ENCODE data around the gene SPATA2. TPM values are rescaled to one million over a fixed set of nuclear protein-coding genes. Genes with fewer than 3 reads are reported as not detected.

Gene SPATA2
- total RNA-seq, 1 experiment from 2014 or later, result 8.3 TPM

DNA sequence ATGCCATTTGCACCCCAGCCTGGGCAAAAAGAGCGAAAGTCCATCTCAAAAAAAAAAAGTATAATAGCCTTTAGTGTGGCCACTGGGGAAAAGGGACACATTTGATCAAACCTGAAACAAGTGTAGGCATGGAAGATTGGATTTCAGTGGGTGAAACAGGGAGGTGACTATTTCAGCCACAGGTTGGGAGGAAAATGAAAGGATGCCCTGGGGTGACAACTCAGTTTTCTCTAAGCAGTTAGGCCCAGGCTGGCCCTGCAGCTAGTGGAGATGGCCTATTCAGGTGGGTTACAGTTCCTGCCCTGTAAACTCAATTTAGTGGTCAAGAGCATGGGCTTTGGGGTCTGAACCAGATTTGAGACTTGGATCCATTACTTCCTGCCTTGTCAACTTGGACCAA lies 36.4 kb downstream of the SPATA2 start:
- no peaks in the 10 kb centered on the region for H3K4me1 ChIP-seq (ENCODE audit: control insufficient read depth, insufficient read depth, low read length)
- BruUV-seq (replicated peaks), result TSS peak; percentile 44
- CTCF ChIA-PET, result interaction anchor here (0.7 kb wide), 1 partner anchor 268 kb away, joined by 4 read pairs; no protein-coding TSS in a partner anchor
- H3K4me3 ChIP-seq (ENCODE audit: low read depth in 2 of 2, low read length in 2 of 2), result no peak overlapping the region
- ATAC-seq (no peak), DNase-seq (ENCODE audit: low read depth, low spot score) (no peak)
- H3K9me3 ChIP-seq (ENCODE audit: control insufficient read depth, insufficient read depth, low read depth, low read length), result no peaks in the 10 kb centered on the region
- TF ChIP-seq SIN3A (IDR thresholded peaks at IDR 0.05; ENCODE audit: borderline replicate concordance, insufficient read depth, low read depth, low read length) (no peak), TCF7L2 (IDR thresholded peaks at IDR 0.05; ENCODE audit: low read depth, low read length) (no peak), POLR2AphosphoS5 (IDR thresholded peaks at IDR 0.05; ENCODE audit: low read depth, low read length) (no peak)
- TF ChIP-seq, protein P1, sequence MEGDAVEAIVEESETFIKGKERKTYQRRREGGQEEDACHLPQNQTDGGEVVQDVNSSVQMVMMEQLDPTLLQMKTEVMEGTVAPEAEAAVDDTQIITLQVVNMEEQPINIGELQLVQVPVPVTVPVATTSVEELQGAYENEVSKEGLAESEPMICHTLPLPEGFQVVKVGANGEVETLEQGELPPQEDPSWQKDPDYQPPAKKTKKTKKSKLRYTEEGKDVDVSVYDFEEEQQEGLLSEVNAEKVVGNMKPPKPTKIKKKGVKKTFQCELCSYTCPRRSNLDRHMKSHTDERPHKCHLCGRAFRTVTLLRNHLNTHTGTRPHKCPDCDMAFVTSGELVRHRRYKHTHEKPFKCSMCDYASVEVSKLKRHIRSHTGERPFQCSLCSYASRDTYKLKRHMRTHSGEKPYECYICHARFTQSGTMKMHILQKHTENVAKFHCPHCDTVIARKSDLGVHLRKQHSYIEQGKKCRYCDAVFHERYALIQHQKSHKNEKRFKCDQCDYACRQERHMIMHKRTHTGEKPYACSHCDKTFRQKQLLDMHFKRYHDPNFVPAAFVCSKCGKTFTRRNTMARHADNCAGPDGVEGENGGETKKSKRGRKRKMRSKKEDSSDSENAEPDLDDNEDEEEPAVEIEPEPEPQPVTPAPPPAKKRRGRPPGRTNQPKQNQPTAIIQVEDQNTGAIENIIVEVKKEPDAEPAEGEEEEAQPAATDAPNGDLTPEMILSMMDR (IDR thresholded peaks at IDR 0.05), result no peak
- TF ChIP-seq, protein P2, sequence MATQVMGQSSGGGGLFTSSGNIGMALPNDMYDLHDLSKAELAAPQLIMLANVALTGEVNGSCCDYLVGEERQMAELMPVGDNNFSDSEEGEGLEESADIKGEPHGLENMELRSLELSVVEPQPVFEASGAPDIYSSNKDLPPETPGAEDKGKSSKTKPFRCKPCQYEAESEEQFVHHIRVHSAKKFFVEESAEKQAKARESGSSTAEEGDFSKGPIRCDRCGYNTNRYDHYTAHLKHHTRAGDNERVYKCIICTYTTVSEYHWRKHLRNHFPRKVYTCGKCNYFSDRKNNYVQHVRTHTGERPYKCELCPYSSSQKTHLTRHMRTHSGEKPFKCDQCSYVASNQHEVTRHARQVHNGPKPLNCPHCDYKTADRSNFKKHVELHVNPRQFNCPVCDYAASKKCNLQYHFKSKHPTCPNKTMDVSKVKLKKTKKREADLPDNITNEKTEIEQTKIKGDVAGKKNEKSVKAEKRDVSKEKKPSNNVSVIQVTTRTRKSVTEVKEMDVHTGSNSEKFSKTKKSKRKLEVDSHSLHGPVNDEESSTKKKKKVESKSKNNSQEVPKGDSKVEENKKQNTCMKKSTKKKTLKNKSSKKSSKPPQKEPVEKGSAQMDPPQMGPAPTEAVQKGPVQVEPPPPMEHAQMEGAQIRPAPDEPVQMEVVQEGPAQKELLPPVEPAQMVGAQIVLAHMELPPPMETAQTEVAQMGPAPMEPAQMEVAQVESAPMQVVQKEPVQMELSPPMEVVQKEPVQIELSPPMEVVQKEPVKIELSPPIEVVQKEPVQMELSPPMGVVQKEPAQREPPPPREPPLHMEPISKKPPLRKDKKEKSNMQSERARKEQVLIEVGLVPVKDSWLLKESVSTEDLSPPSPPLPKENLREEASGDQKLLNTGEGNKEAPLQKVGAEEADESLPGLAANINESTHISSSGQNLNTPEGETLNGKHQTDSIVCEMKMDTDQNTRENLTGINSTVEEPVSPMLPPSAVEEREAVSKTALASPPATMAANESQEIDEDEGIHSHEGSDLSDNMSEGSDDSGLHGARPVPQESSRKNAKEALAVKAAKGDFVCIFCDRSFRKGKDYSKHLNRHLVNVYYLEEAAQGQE (IDR thresholded peaks at IDR 0.05; ENCODE audit: insufficient read depth in 1 of 2, low read depth in 2 of 2, low read length in 1 of 2), result no peak
- intact Hi-C loops (cut with micrococcal nuclease; ENCODE audit: unreplicated experiment), result no loop called here
- POLR2A ChIA-PET, result no interaction called here
- in situ Hi-C loops (cut with HindIII; ENCODE audit: low pct_unique_long_range_greater_than_20kb, low sequenced_read_pairs), result no loop called here
- H3K27ac ChIP-seq (ENCODE audit: low read length), result no peak overlapping the region
- H3K36me3 ChIP-seq (ENCODE audit: control insufficient read depth, insufficient read depth, low read length), result no peaks in the 10 kb centered on the region
- H3K27me3 ChIP-seq (ENCODE audit: control insufficient read depth, insufficient read depth, low read length), result no peaks in the 10 kb centered on the region

DNA sequence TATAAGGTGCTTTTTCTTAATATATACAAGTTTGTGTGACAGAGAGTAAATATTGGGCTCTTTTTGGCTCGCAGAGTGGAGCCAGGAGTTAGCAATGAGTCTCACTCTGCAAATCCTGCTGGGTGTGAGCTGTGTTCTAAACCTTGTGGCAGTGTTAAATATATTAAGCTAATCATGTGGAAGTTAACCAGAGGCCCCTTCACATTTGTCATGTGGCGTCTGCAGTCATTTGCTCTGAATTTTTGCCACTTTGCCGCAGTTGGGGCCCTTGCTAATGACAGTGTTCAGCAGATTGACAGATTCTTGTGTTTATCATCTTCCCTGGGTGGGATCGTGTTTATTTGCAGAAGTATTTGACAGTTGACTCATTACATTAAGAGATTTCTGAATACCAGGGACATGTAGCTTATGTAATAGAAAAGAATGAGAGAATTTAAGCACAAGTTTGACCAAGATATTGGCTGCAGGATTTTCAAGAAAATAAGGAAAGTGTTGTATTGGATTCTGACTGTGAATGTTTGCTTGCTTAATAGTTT lies 37.9 kb downstream of the SPATA2 start:
- no peaks in the 10 kb centered on the region for H3K36me3 ChIP-seq (ENCODE audit: control insufficient read depth, insufficient read depth, low read length)
- H3K27me3 ChIP-seq (ENCODE audit: control insufficient read depth, insufficient read depth, low read length), result no peaks in the 10 kb centered on the region
- DNase-seq (ENCODE audit: low read depth, low spot score) (no peak), ATAC-seq (no peak)
- H3K27ac ChIP-seq (ENCODE audit: low read length), result no peak overlapping the region
- no TSS peak for BruUV-seq (replicated peaks)
- intact Hi-C loops (cut with micrococcal nuclease; ENCODE audit: unreplicated experiment) (no loop called here), in situ Hi-C loops (cut with HindIII; ENCODE audit: low pct_unique_long_range_greater_than_20kb, low sequenced_read_pairs) (no loop called here)
- ChIA-PET CTCF (interaction anchor here (0.6 kb wide), 2 partner anchors 31 to 308 kb away, joined by 7 to 10 read pairs; no protein-coding TSS in a partner anchor), POLR2A (no interaction called here)
- no peaks in the 10 kb centered on the region for H3K4me1 ChIP-seq (ENCODE audit: control insufficient read depth, insufficient read depth, low read length)
- no peak overlapping the region for H3K4me3 ChIP-seq (ENCODE audit: low read depth in 2 of 2, low read length in 2 of 2)
- TF ChIP-seq, protein P2 (IDR thresholded peaks at IDR 0.05; ENCODE audit: insufficient read depth in 1 of 2, low read depth in 2 of 2, low read length in 1 of 2), result no peak
- TF ChIP-seq SIN3A (IDR thresholded peaks at IDR 0.05; ENCODE audit: borderline replicate concordance, insufficient read depth, low read depth, low read length) (no peak), POLR2AphosphoS5 (IDR thresholded peaks at IDR 0.05; ENCODE audit: low read depth, low read length) (no peak), TCF7L2 (IDR thresholded peaks at IDR 0.05; ENCODE audit: low read depth, low read length) (no peak)
- TF ChIP-seq, protein P1 (IDR thresholded peaks at IDR 0.05), result no peak
- no peaks in the 10 kb centered on the region for H3K9me3 ChIP-seq (ENCODE audit: control insufficient read depth, insufficient read depth, low read depth, low read length)

All from Panc1 (cell line).